Measurements from ENCODE around the gene KIAA2012.

The KIAA2012 gene

DNA sequence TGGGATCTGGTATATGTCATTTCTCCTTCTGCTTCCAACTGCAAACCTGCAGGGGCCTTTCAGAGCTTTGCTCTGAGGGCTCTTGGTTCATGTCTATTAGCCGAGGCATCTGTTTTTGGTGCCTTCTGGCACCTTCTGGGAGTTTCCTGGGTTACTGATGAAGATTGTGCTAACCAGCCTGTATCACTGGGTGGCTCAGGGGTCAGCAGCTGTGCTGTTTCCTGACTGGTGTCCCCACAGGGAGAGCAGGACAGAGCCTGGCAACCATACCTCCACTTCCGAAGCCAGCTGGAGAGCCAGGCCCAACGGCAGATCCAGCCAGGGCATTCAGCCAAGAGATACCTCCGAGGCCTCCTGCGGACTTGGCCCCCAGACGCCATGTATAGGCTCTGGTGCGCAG lies 17.5 kb downstream of the KIAA2012 start:
- TF ChIP-seq, protein P1, sequence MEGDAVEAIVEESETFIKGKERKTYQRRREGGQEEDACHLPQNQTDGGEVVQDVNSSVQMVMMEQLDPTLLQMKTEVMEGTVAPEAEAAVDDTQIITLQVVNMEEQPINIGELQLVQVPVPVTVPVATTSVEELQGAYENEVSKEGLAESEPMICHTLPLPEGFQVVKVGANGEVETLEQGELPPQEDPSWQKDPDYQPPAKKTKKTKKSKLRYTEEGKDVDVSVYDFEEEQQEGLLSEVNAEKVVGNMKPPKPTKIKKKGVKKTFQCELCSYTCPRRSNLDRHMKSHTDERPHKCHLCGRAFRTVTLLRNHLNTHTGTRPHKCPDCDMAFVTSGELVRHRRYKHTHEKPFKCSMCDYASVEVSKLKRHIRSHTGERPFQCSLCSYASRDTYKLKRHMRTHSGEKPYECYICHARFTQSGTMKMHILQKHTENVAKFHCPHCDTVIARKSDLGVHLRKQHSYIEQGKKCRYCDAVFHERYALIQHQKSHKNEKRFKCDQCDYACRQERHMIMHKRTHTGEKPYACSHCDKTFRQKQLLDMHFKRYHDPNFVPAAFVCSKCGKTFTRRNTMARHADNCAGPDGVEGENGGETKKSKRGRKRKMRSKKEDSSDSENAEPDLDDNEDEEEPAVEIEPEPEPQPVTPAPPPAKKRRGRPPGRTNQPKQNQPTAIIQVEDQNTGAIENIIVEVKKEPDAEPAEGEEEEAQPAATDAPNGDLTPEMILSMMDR (IDR thresholded peaks at IDR 0.05): no peak

DNA sequence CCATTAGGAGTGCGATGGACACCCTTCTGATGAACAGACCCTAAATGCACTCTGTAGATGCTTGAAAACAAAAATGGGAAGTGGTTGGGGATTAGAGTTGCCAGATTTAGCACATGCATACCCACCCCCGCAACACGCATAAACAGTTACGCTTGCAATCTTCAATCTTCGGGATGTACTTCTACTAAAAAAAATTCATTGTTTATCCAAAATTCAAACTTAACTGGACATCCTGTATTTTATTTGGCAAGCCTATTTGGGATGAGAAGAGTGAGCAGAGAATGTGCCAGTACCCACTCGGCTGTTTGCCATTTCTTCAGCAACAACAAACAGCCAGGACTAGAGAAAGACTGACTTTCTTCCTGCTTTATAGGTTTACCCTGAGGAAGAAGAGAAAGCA lies 18.4 kb downstream of the KIAA2012 start:
- TF ChIP-seq, protein P1 (IDR thresholded peaks at IDR 0.05): no peak

DNA sequence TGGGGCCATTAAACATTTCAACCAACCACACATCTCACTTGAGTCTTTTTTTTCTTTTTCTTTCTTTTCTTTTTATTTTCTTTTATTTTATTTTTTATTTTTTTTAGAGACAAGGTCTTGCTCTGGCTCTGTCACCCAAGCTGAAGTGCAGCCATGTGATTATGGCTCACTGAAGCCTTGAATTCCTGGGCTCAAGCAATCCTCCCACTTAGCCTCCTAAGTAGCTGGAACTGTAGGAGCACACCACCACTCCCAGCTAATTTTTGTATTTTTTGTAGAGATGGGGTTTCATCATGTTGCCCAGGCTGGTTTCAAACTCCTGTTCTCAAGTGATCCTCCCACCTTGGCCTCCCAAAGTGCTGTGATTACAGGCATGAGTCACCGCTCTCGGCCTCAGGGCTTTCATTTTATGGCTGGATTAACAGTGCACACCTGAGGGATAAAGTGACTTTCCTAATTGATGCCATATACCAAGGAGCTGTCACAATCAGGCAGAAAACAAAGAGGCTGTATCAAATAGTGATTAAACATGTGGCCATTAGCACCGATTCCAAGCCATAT lies 21.5 kb downstream of the KIAA2012 start:
- TF ChIP-seq, protein P1 (IDR thresholded peaks at IDR 0.05): no peak

DNA sequence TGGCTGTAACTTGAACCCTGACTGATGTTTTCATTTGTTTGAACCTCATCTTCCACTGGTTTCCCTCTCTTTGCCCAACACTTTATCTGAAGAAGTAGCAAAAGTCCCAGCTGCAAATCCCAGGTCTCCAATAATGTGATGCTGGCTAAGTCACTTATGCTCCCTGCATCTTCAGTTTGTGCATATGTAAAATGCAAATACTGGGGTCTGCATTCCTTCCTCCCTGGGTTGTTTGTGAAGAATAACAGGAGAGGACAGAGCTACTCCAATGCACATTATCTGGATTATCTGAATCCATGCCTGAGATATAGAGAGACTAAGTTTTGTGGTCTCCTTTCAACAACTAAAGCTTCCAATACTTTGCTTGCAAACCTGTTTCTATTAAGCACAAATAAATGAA lies 22.2 kb downstream of the KIAA2012 start:
- TF ChIP-seq, protein P1 (IDR thresholded peaks at IDR 0.05): no peak

DNA sequence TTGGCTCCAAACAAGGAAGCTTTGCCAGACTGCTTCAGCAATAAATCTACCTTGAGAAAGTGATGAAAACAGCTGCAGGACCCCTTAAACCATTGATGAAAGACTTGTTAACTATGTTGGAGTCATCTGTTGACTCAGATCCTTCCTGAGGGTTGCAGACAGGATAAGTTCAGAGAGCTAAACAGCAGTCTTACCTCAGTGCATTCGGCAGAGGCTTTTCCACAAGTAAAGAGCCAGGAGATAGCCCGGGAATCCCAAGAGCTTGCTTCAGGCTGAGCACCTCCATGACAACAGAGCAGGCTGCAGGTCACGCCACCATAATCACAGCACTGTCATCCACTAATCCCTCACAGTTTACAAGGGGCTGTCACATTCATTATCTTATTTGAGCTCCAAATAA lies 23.7 kb downstream of the KIAA2012 start:
- TF ChIP-seq, protein P1 (IDR thresholded peaks at IDR 0.05): no peak

DNA sequence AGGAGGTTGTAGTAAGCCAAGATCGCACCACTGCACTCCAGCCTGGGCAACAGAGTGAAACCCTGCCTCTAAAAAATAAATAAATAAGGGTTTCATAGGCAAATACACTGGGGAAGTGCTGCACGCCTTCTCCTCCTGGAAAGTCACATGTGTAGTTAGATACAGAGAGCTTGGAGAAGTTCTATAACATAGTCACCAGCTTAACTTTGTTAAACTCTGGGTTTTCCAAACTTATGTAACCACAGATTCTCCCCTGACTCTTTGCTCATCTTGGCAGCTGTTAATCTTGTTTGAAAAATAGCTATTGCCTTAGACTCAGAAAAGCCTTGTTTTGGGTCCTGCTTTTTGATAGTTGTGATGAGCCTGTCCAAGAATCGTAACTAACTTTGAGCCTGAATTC lies 25.2 kb downstream of the KIAA2012 start:
- TF ChIP-seq, protein P1 (IDR thresholded peaks at IDR 0.05): no peak

DNA sequence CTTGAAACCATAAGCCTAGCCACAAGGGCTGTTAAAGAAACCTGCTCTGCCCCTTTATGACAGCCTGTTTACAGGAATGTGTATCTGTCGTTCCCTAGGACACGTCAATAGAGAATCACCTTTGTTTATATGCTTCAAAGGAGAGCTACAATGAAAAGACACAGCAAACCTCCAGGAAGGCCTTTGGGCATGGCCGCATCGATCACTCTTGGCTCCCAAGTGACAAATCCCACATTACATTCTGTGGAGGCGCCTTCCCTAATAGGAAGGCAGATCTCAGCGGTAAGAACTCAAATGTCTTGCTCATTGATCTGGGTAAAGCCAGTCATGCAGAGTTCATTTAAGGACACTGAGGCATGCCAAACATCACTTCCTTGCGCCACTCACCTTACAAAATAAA lies 26.5 kb downstream of the KIAA2012 start:
- TF ChIP-seq, protein P1 (IDR thresholded peaks at IDR 0.05): no peak

DNA sequence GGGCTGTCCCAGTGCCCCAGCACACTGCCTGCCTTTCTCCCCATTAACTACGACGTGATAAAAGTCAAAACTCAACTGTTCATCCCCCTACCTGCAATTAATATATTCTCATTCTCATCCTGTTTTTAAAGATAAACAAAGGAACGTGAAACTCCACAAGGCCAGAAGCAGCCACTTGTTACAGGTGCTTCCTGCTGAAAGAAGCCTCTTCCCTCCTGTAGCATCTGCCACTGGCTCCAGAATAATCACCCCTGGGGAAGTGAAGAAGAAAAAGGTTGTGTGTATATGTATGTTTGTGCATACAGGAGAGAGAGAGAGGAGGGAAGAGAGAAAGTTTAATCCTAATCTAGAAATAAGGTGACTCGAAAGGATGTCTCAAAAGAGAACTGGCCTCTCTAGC lies 27.1 kb downstream of the KIAA2012 start:
- TF ChIP-seq, protein P1 (IDR thresholded peaks at IDR 0.05): no peak

All from LNCAP (cell line).